K562 (cell line): ENCODE measurements around the gene NFIC. TPM values are rescaled to one million over a fixed set of nuclear protein-coding genes. Genes with fewer than 3 reads are reported as not detected.

Source experiments
- ASH1L ChIP-seq: fragments of 450-650 bp; IDR thresholded peaks from 2 replicates; pipeline ENCODE4 v1.6.1; 2018; ENCODE audit warnings: borderline replicate concordance, mild to moderate bottlenecking, low read depth; ENCODE audit not compliant: partially characterized antibody
- CTCF ChIP-seq, 3 experiments: IDR thresholded peaks in 2 of 3; conservative IDR thresholded peaks in 1 of 3; 2 replicates each; pipeline ENCODE4 v1.5.1; 2011 to 2012; ENCODE audit warnings: low read length in 3 of 3, mild to moderate bottlenecking in 3 of 3, control low read depth in 2 of 3, improper control_type of control experiment in 1 of 3, inconsistent platforms in 1 of 3, low read depth in 1 of 3, mixed read lengths in 1 of 3, moderate library complexity in 1 of 3; ENCODE audit not compliant: insufficient read depth in 2 of 3
- ERF ChIP-seq: fragments of 450-650 bp; formaldehyde crosslinking; IDR thresholded peaks from 2 replicates; pipeline ENCODE4 v1.4.0; 2020; ENCODE audit warnings: mild to moderate bottlenecking, mixed read lengths
- FIP1L1 ChIP-seq: fragments of 200-400 bp; formaldehyde crosslinking; IDR thresholded peaks from 2 replicates; pipeline ENCODE4 v1.6.1; 2018; ENCODE audit warnings: mild to moderate bottlenecking, low read depth, low read length; ENCODE audit not compliant: poor library complexity, severe bottlenecking
- GTF2F1 ChIP-seq: IDR thresholded peaks from 2 replicates; pipeline ENCODE4 v1.6.1; 2011; ENCODE audit warnings: low read depth, low read length, improper control_type of control experiment
- HNRNPLL ChIP-seq: fragments of 200-400 bp; formaldehyde crosslinking; IDR thresholded peaks from 2 replicates; pipeline ENCODE4 v1.6.1; 2017; ENCODE audit warnings: low read length, low read depth, mild to moderate bottlenecking; ENCODE audit not compliant: poor library complexity, severe bottlenecking
- HOXB6 ChIP-seq: fragments of 250-450 bp; sonication (Bioruptor Pico); IDR thresholded peaks from 2 replicates; pipeline ENCODE4 v1.5.1; 2022; ENCODE audit warnings: mild to moderate bottlenecking, borderline replicate concordance
- KLF6 ChIP-seq: fragments of 250-450 bp; sonication (Bioruptor Pico); IDR thresholded peaks from 2 replicates; pipeline ENCODE4 v1.4.0; 2020; ENCODE audit warnings: mild to moderate bottlenecking, moderate library complexity, borderline replicate concordance
- PBX2 ChIP-seq, 2 experiments: IDR thresholded peaks in 1 of 2; conservative IDR thresholded peaks in 1 of 2; 2 replicates each; pipeline ENCODE4 v1.6.1; 2016; ENCODE audit warnings: low read depth in 2 of 2, mild to moderate bottlenecking in 1 of 2, missing compliant biosample characterization in 1 of 2, missing genetic modification characterization in 1 of 2, moderate library complexity in 1 of 2
- YBX1 ChIP-seq: fragments of 450-650 bp; IDR thresholded peaks from 2 replicates; pipeline ENCODE4 v1.7.1; 2016; ENCODE audit warnings: mild to moderate bottlenecking
- ZBTB7A ChIP-seq: IDR thresholded peaks from 2 replicates; pipeline ENCODE4 v1.6.1; 2011; ENCODE audit warnings: low read depth, mild to moderate bottlenecking, low read length, moderate library complexity, borderline replicate concordance; ENCODE audit not compliant: control insufficient read depth
- ZNF12 ChIP-seq: sonication (generic); formaldehyde crosslinking; IDR thresholded peaks from 2 replicates; pipeline ENCODE4 v1.4.0; 2020; ENCODE audit warnings: mild to moderate bottlenecking, missing genetic modification reagents
- ZNF764 ChIP-seq: fragments of 250-450 bp; sonication (Bioruptor Pico); IDR thresholded peaks from 2 replicates; pipeline ENCODE4 v1.4.0; 2020; ENCODE audit warnings: low read depth, mild to moderate bottlenecking, moderate library complexity
- ZNF778 ChIP-seq: fragments of 450-650 bp; formaldehyde crosslinking; IDR thresholded peaks from 2 replicates; pipeline ENCODE4 v1.4.0; 2020; ENCODE audit warnings: mild to moderate bottlenecking, moderate library complexity
- polyA plus RNA-seq, 8 experiments: library from polyadenylated mRNA; depleted of rRNA in 4 of 8; stranded (reverse) in 5 of 8; unstranded in 3 of 8; fragments of >200 nt; fragmentation: Nextera tagmentation in 2 of 8; fragmentation: Illumina TruSeq in 1 of 8; extraction: Ambion mirVana in 2 of 8; extraction: Trizol in 1 of 8; gene quantifications; 2 replicates each; pipeline versions ENCODE4 v1.2.1 to v1.2.3, GENCODE V29; 2011 to 2014; ENCODE audit warnings: inconsistent platforms in 1 of 8, missing spikeins in 1 of 8
- total RNA-seq, 7 experiments: library from RNA; depleted of rRNA in 6 of 7; stranded (reverse); fragments of >200 nt in 6 of 7; fragmentation: Illumina TruSeq in 2 of 7; extraction: Trizol in 2 of 7; gene quantifications; 2 replicates each; pipeline versions ENCODE4 v1.2.1 to v1.2.3, GENCODE V29; 2011 to 2021; ENCODE audit warnings: low replicate concordance in 1 of 7
- TF ChIP-seq, protein P1 (sequence below): sonication (generic); formaldehyde crosslinking; IDR thresholded peaks from 2 replicates; pipeline ENCODE4 v1.8.0; 2022; ENCODE audit warnings: missing genetic modification reagents, mild to moderate bottlenecking, moderate library complexity, borderline replicate concordance
- TF ChIP-seq, protein P2 (sequence below), 2 experiments: fragments of 450-650 bp in 1 of 2; sonication (generic) in 1 of 2; formaldehyde crosslinking in 1 of 2; IDR thresholded peaks in 1 of 2; conservative IDR thresholded peaks in 1 of 2; 2 replicates each; pipeline versions ENCODE4 v1.6.1 to v1.8.1; 2016 to 2023; ENCODE audit warnings: mild to moderate bottlenecking in 2 of 2, moderate library complexity in 2 of 2, inconsistent platforms in 1 of 2, missing genetic modification reagents in 1 of 2
- TF ChIP-seq, protein P3 (sequence below): fragments of 250-450 bp; sonication (Bioruptor Pico); IDR thresholded peaks from 2 replicates; pipeline ENCODE4 v1.9.0; 2021; ENCODE audit warnings: mild to moderate bottlenecking

The NFIC gene
- total and polyA plus RNA-seq, 9 of the 15 experiments (the other 6 are each of a cell fraction or from before 2014, with no cell fraction given) = 0.71 to 62.1 (median 6.9) TPM

- TF ChIP-seq, protein P1, sequence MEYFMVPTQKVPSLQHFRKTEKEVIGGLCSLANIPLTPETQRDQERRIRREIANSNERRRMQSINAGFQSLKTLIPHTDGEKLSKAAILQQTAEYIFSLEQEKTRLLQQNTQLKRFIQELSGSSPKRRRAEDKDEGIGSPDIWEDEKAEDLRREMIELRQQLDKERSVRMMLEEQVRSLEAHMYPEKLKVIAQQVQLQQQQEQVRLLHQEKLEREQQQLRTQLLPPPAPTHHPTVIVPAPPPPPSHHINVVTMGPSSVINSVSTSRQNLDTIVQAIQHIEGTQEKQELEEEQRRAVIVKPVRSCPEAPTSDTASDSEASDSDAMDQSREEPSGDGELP = no peak; the same call in 1 of the 2 replicates
- no peak for TF ChIP-seq KLF6 (CRISPR knock-in tag)
- no peak; the same call in 1 of the 2 replicates for TF ChIP-seq ZBTB7A
- TF ChIP-seq PBX2 (CRISPR knock-in tag; IDR thresholded peaks at IDR 0.05; ENCODE audit: low read depth) = no peak
- no peak for TF ChIP-seq PBX2 (tag; conservative IDR thresholded peaks at IDR 0.05; ENCODE audit: low read depth)
- no peak for TF ChIP-seq ZNF778 (CRISPR knock-in tag)
- no peak for TF ChIP-seq FIP1L1
- TF ChIP-seq CTCF (IDR thresholded peaks at IDR 0.05 in 2 of 3, conservative IDR thresholded peaks at IDR 0.05 in 1 of 3; ENCODE audit: insufficient read depth in 2 of 3, low read depth in 1 of 3, low read length in 3 of 3) = no peak
- TF ChIP-seq, protein P2, sequence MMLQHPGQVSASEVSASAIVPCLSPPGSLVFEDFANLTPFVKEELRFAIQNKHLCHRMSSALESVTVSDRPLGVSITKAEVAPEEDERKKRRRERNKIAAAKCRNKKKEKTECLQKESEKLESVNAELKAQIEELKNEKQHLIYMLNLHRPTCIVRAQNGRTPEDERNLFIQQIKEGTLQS (IDR thresholded peaks at IDR 0.05) = 0 out of 2 replicates have a peak, but pooled peaks have one; percentile 21
- TF ChIP-seq, protein P2 (CRISPR knock-in tag; conservative IDR thresholded peaks at IDR 0.05) = no peak
- TF ChIP-seq, protein P3, sequence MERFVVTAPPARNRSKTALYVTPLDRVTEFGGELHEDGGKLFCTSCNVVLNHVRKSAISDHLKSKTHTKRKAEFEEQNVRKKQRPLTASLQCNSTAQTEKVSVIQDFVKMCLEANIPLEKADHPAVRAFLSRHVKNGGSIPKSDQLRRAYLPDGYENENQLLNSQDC (CRISPR knock-in tag) = no peak
- TF ChIP-seq ZNF764 = no peak
- no peak for TF ChIP-seq YBX1
- no peak for TF ChIP-seq ERF (CRISPR knock-in tag)
- no peak for TF ChIP-seq GTF2F1
- peak; percentile 39 for TF ChIP-seq HNRNPLL
- no peak for TF ChIP-seq ASH1L
- TF ChIP-seq ZNF12 (CRISPR knock-in tag) = no peak
- TF ChIP-seq HOXB6 (CRISPR knock-in tag) = no peak
Measured at GRCh38 chr19:3365836-3366752, at the start of gene NFIC (continued).
